GM18517 (cell line): Measurements from ENCODE around the gene PER3.

Experiments used
- ATAC-seq: cut with Tn5 transposase; IDR thresholded peaks from one replicate; pipeline ENCODE4 v1.9.1; 2021; ENCODE audit warnings: mild to moderate bottlenecking, moderate library complexity; ENCODE audit not compliant: unreplicated experiment

Gene PER3

GRCh38 chr1:7831458-7831857 is 47.4 kb downstream of the PER3 start:
- no peak for ATAC-seq

GRCh38 chr1:7833035-7833434 is 48.9 kb downstream of the PER3 start:
- no peak for ATAC-seq

GRCh38 chr1:7838714-7839113 is 54.6 kb downstream of the PER3 start:
- ATAC-seq: no peak

GRCh38 chr1:7839526-7839925 is 55.4 kb downstream of the PER3 start:
- no peak for ATAC-seq

- no peak for ATAC-seq
Observed at GRCh38 chr1:7842517-7842916, 58.4 kb downstream of the PER3 start.

GRCh38 chr1:7845761-7846160 is 61.7 kb downstream of the PER3 start:
- ATAC-seq: no peak

GRCh38 chr1:7846656-7847055 is 62.6 kb downstream of the PER3 start:
- no peak for ATAC-seq

- no peak for ATAC-seq
Observed at GRCh38 chr1:7847599-7847998, 63.5 kb downstream of the PER3 start.

GRCh38 chr1:7850786-7851185 is 66.7 kb downstream of the PER3 start:
- ATAC-seq: no peak

GRCh38 chr1:7852804-7853683 is 69.0 kb downstream of the PER3 start, which contains the start of gene UTS2:
Gene UTS2 (minus strand): TSS chr1:7853065. CDS start chr1:7853003, 62 bp downstream.
- no peak for ATAC-seq

GRCh38 chr1:7853684-7854026 is 69.6 kb downstream of the PER3 start:
- no peak for ATAC-seq

- no peak for ATAC-seq
Observed at GRCh38 chr1:7856345-7856744, 72.3 kb downstream of the PER3 start.

GRCh38 chr1:7857000-7857399 is 72.9 kb downstream of the PER3 start:
- no peak for ATAC-seq

- no peak for ATAC-seq
Observed at GRCh38 chr1:7857985-7858384, 73.9 kb downstream of the PER3 start.

GRCh38 chr1:7859406-7859805 is 75.3 kb downstream of the PER3 start:
- ATAC-seq: no peak

GRCh38 chr1:7860130-7860529 is 76.0 kb downstream of the PER3 start:
- no peak for ATAC-seq

GRCh38 chr1:7861452-7861851 is 77.4 kb downstream of the PER3 start:
- ATAC-seq: no peak

GRCh38 chr1:7862211-7863060 is 78.3 kb downstream of the PER3 start:
- no peak for ATAC-seq

- no peak for ATAC-seq
Observed at GRCh38 chr1:7863756-7864328, 79.8 kb downstream of the PER3 start.

- ATAC-seq: no peak
Observed at GRCh38 chr1:7865978-7866377, 81.9 kb downstream of the PER3 start.

- ATAC-seq: no peak
Observed at GRCh38 chr1:7868070-7868780, 84.1 kb downstream of the PER3 start.
